DOHH2 (cell line): Measurements from ENCODE around the gene GCLC.
"Not testable (repeated sequence)": the region's sequence is repeated elsewhere in the genome, so short reads cannot be mapped to it uniquely, and the experiment has no call there.

ENCODE experiments used
- H3F3A ChIP-seq: fragments of 200-600 bp; sonication (generic), shearing (Covaris generic); 2 replicates; pipeline ENCODE4 v1.6.0; 2016; ENCODE audit warnings: antibody characterized with exemption, mild to moderate bottlenecking; ENCODE audit not compliant: control insufficient read depth, insufficient read depth
- H3K27ac ChIP-seq: fragments of 200-600 bp; sonication (generic); 2 replicates; pipeline ENCODE4 v1.5.1; 2014; ENCODE audit warnings: low read depth, mild to moderate bottlenecking, low read length, moderate library complexity
- H3K27me3 ChIP-seq: fragments of 200-600 bp; sonication (generic); 2 replicates; pipeline ENCODE4 v1.6.1; 2014; ENCODE audit warnings: mild to moderate bottlenecking, low read length, mixed read lengths; ENCODE audit not compliant: control insufficient read depth
- H3K36me3 ChIP-seq: fragments of 200-600 bp; sonication (generic); 2 replicates; pipeline ENCODE4 v1.6.1; 2014; ENCODE audit warnings: mild to moderate bottlenecking, low read length, moderate library complexity, mixed read lengths; ENCODE audit not compliant: control insufficient read depth
- H3K4me1 ChIP-seq: fragments of 200-600 bp; sonication (generic); 2 replicates; pipeline ENCODE4 v1.6.1; 2014; ENCODE audit warnings: mild to moderate bottlenecking, low read length, mixed read lengths; ENCODE audit not compliant: control insufficient read depth
- H3K4me2 ChIP-seq: fragments of 200-600 bp; sonication (generic); 2 replicates; pipeline ENCODE4 v1.6.0; 2014; ENCODE audit warnings: mild to moderate bottlenecking, low read length, moderate library complexity
- H3K4me3 ChIP-seq: fragments of 200-600 bp; sonication (generic); 2 replicates; pipeline ENCODE4 v1.5.1; 2014; ENCODE audit warnings: mild to moderate bottlenecking, low read length, mixed read lengths
- H3K79me2 ChIP-seq: fragments of 200-600 bp; sonication (generic); 2 replicates; pipeline ENCODE4 v1.6.1; 2014; ENCODE audit warnings: mild to moderate bottlenecking, low read length, mixed read lengths; ENCODE audit not compliant: control insufficient read depth
- H3K9me2 ChIP-seq: fragments of 200-600 bp; sonication (generic); replicated peaks from 2 replicates; pipeline ENCODE4 v1.6.1; 2014; ENCODE audit warnings: mild to moderate bottlenecking, low read length, mixed read lengths; ENCODE audit not compliant: control insufficient read depth
- H3K9me3 ChIP-seq: fragments of 200-600 bp; sonication (generic); 2 replicates; pipeline ENCODE4 v1.6.1; 2014; ENCODE audit warnings: antibody characterized with exemption, low read length, mixed read lengths; ENCODE audit not compliant: control insufficient read depth, insufficient read depth
- H4K20me1 ChIP-seq: fragments of 200-600 bp; sonication (generic); 2 replicates; pipeline ENCODE4 v1.6.0; 2014; ENCODE audit warnings: low read depth, mild to moderate bottlenecking, antibody characterized with exemption, low read length, moderate library complexity; ENCODE audit not compliant: control insufficient read depth, insufficient read depth
- CTCF ChIP-seq: fragments of 200-600 bp; sonication (generic); IDR thresholded peaks from one replicate; pipeline ENCODE4 v1.5.1; 2014; ENCODE audit warnings: antibody characterized with exemption, mild to moderate bottlenecking, low read depth, low read length; ENCODE audit not compliant: poor library complexity, severe bottlenecking
- EZH2phosphoT487 ChIP-seq: fragments of 200-600 bp; sonication (generic); IDR thresholded peaks from 2 replicates; pipeline ENCODE4 v1.6.1; 2017; ENCODE audit warnings: borderline replicate concordance, mild to moderate bottlenecking, antibody characterized with exemption, low read length, moderate library complexity, mixed read lengths

GCLC gene

GRCh38 chr6:53481323-53481722, 63.6 kb downstream of the GCLC start:
- H3K9me3 ChIP-seq = no peaks in the 10 kb centered on the region
- H3K9me2 ChIP-seq = no peaks in the 10 kb centered on the region
- peaks cover 20% of the 10 kb centered on the region for H3K27me3 ChIP-seq
- no peak overlapping the region for H3K27ac ChIP-seq
- no peaks in the 10 kb centered on the region for H4K20me1 ChIP-seq
- no peak for TF ChIP-seq CTCF
- TF ChIP-seq EZH2phosphoT487 = no peak
- no peaks in the 10 kb centered on the region for H3K79me2 ChIP-seq
- H3K4me3 ChIP-seq = no peak overlapping the region
- H3K36me3 ChIP-seq = no peaks in the 10 kb centered on the region
- H3F3A ChIP-seq = no peaks in the 10 kb centered on the region
- no peak overlapping the region for H3K4me2 ChIP-seq
- H3K4me1 ChIP-seq = peaks cover 8% of the 10 kb centered on the region

- H3K27ac ChIP-seq, H3K79me2 ChIP-seq, H3K4me1 ChIP-seq, H3F3A ChIP-seq, H3K9me3 ChIP-seq, H3K36me3 ChIP-seq, H3K9me2 ChIP-seq, H3K4me2 ChIP-seq, H3K4me3 ChIP-seq, H4K20me1 ChIP-seq: not testable (repeated sequence)
- H3K27me3 ChIP-seq = peaks cover 17% of the 10 kb centered on the region
Measured at GRCh38 chr6:53480774-53481173, 64.1 kb downstream of the GCLC start.

- peaks cover 13% of the 10 kb centered on the region; the same call in 1 of the 2 replicates for H3K27me3 ChIP-seq
- TF ChIP-seq EZH2phosphoT487 (no peak), CTCF (no peak)
Measured at GRCh38 chr6:53479871-53480270, 65.0 kb downstream of the GCLC start.

GRCh38 chr6:53476964-53477363, 67.9 kb downstream of the GCLC start:
- Histone ChIP-seq H3K4me1 (peaks cover 8% of the 10 kb centered on the region), H3K36me3 (no peaks in the 10 kb centered on the region), H3K9me3 (no peaks in the 10 kb centered on the region), H3K27ac (no peak overlapping the region), H3F3A (no peaks in the 10 kb centered on the region), H3K79me2 (no peaks in the 10 kb centered on the region), H3K4me2 (no peak overlapping the region), H3K9me2 (no peaks in the 10 kb centered on the region), H3K4me3 (no peak overlapping the region), H3K27me3 (peaks cover 10% of the 10 kb centered on the region; the same call in 1 of the 2 replicates), H4K20me1 (no peaks in the 10 kb centered on the region)
- TF ChIP-seq EZH2phosphoT487 (no peak), CTCF (no peak)

More at GRCh38 chr6:53479871-53480270, 65.0 kb downstream of the GCLC start:
- peaks cover 8% of the 10 kb centered on the region for H3K4me1 ChIP-seq
- no peaks in the 10 kb centered on the region for H3F3A ChIP-seq
- no peaks in the 10 kb centered on the region for H4K20me1 ChIP-seq
- no peak overlapping the region for H3K4me3 ChIP-seq
- H3K9me2 ChIP-seq = no peaks in the 10 kb centered on the region
- no peaks in the 10 kb centered on the region for H3K36me3 ChIP-seq
- no peak overlapping the region for H3K27ac ChIP-seq
- H3K9me3 ChIP-seq = no peaks in the 10 kb centered on the region
- no peaks in the 10 kb centered on the region for H3K79me2 ChIP-seq
- H3K4me2 ChIP-seq = no peak overlapping the region
